Fibroblast of lung (primary cell): Measurements from ENCODE around the gene MEFV. TPM values are rescaled to one million over a fixed set of nuclear protein-coding genes. Genes with fewer than 3 reads are reported as not detected.

Source experiments
- DNase-seq, 2 donors: peaks; one replicate each; pipeline versions ENCODE4 v3.0.0 to v3.0.0-alpha.2; 2010; ENCODE audit warnings: low read depth in 2 of 2
- H2AFZ ChIP-seq: 2 replicates; pipeline ENCODE4 v1.5.1; 2012; ENCODE audit warnings: low read length, control low read depth, inconsistent platforms
- H3K27ac ChIP-seq: 2 replicates; pipeline ENCODE4 v1.5.1; 2011; ENCODE audit warnings: low read length, control low read depth; ENCODE audit not compliant: insufficient read depth
- H3K27me3 ChIP-seq: 2 replicates; pipeline ENCODE4 v1.5.1; 2011; ENCODE audit warnings: mild to moderate bottlenecking, low read length; ENCODE audit not compliant: control insufficient read depth, insufficient read depth
- H3K36me3 ChIP-seq: 2 replicates; pipeline ENCODE4 v1.5.1; 2011; ENCODE audit warnings: low read length; ENCODE audit not compliant: control insufficient read depth, insufficient read depth
- H3K4me1 ChIP-seq: 2 replicates; pipeline ENCODE4 v1.5.1; 2011; ENCODE audit warnings: low read length; ENCODE audit not compliant: control insufficient read depth, insufficient read depth; ENCODE audit errors: extremely low read depth
- H3K4me2 ChIP-seq: 2 replicates; pipeline ENCODE4 v1.5.1; 2011; ENCODE audit warnings: low read length, control low read depth; ENCODE audit not compliant: insufficient read depth; ENCODE audit errors: extremely low read depth
- H3K4me3 ChIP-seq, 4 experiments: fragments of 200-600 bp in 1 of 4; sonication (generic) in 1 of 4; replicated peaks in 1 of 4; 2 replicates each; pipeline ENCODE4 v1.5.1; 2011 to 2016; ENCODE audit warnings: low read length in 4 of 4, low read depth in 3 of 4, mild to moderate bottlenecking in 3 of 4, control low read depth in 2 of 4, inconsistent platforms in 1 of 4, mixed read lengths in 1 of 4; ENCODE audit not compliant: insufficient read depth in 1 of 4; ENCODE audit errors: control extremely low read depth in 1 of 4
- H3K79me2 ChIP-seq: 2 replicates; pipeline ENCODE4 v1.5.1; 2012; ENCODE audit warnings: mild to moderate bottlenecking, low read length, inconsistent platforms; ENCODE audit not compliant: control insufficient read depth, insufficient read depth
- H3K9ac ChIP-seq: 2 replicates; pipeline ENCODE4 v1.5.1; 2011; ENCODE audit warnings: mild to moderate bottlenecking, low read length, control low read depth; ENCODE audit not compliant: insufficient read depth
- H3K9me3 ChIP-seq: 2 replicates; pipeline ENCODE4 v1.5.1; 2012; ENCODE audit warnings: low read depth, low read length; ENCODE audit not compliant: control insufficient read depth, insufficient read depth
- H4K20me1 ChIP-seq: 2 replicates; pipeline ENCODE4 v1.5.1; 2011; ENCODE audit warnings: low read length; ENCODE audit not compliant: control insufficient read depth, insufficient read depth; ENCODE audit errors: extremely low read depth
- EZH2 ChIP-seq: IDR thresholded peaks from 2 replicates; pipeline ENCODE4 v1.5.1; 2012; ENCODE audit warnings: low read length, control low read depth, mild to moderate bottlenecking; ENCODE audit errors: missing control alignments
- polyA plus RNA-seq, 2 donors: library from polyadenylated mRNA; depleted of rRNA in 1 of 2; stranded (reverse) in 1 of 2; unstranded in 1 of 2; fragments of >200 nt; gene quantifications; 2 replicates each; pipeline ENCODE4 v1.2.1, GENCODE V29; 2011 to 2012; ENCODE audit warnings: missing spikeins in 1 of 2
- total RNA-seq: library from RNA; depleted of rRNA; stranded (reverse); fragments of >200 nt; gene quantifications from 2 replicates; pipeline ENCODE4 v1.2.1, GENCODE V29; 2014
- TF ChIP-seq, protein P1 (sequence below), 2 donors: IDR thresholded peaks in 1 of 2; conservative IDR thresholded peaks in 1 of 2; 1 replicate in 1 of 2; 2 replicates in 1 of 2; pipeline ENCODE4 v1.5.1; 2011 to 2012; ENCODE audit warnings: low read length in 2 of 2, control low read depth in 1 of 2, inconsistent platforms in 1 of 2, low read depth in 1 of 2, mild to moderate bottlenecking in 1 of 2

The MEFV gene
- total and polyA plus RNA-seq, 2 donors (not counting 1 experiment from before 2014, with no cell fraction given), result 0.17 TPM; not detected in 1

GRCh38 chr16:3192476-3193019 is 63.9 kb downstream of the MEFV start:
- DNase-seq, result no peak
- Histone ChIP-seq H3K79me2 (no peaks in the 10 kb centered on the region), H3K4me3 (no peak overlapping the region), H3K27me3 (peaks cover 4% of the 10 kb centered on the region), H3K9me3 (no peaks in the 10 kb centered on the region), H3K4me1 (peaks cover 2% of the 10 kb centered on the region), H2AFZ (no peak overlapping the region), H3K36me3 (no peaks in the 10 kb centered on the region), H3K4me2 (no peak overlapping the region), H3K9ac (no peak overlapping the region), H4K20me1 (no peaks in the 10 kb centered on the region), H3K27ac (no peak overlapping the region)
- TF ChIP-seq, protein P1, sequence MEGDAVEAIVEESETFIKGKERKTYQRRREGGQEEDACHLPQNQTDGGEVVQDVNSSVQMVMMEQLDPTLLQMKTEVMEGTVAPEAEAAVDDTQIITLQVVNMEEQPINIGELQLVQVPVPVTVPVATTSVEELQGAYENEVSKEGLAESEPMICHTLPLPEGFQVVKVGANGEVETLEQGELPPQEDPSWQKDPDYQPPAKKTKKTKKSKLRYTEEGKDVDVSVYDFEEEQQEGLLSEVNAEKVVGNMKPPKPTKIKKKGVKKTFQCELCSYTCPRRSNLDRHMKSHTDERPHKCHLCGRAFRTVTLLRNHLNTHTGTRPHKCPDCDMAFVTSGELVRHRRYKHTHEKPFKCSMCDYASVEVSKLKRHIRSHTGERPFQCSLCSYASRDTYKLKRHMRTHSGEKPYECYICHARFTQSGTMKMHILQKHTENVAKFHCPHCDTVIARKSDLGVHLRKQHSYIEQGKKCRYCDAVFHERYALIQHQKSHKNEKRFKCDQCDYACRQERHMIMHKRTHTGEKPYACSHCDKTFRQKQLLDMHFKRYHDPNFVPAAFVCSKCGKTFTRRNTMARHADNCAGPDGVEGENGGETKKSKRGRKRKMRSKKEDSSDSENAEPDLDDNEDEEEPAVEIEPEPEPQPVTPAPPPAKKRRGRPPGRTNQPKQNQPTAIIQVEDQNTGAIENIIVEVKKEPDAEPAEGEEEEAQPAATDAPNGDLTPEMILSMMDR (conservative IDR thresholded peaks at IDR 0.05 in 1 of 2, IDR thresholded peaks at IDR 0.05 in 1 of 2; ENCODE audit: low read depth in 1 of 2, low read length in 2 of 2), result no peak
- no peak for TF ChIP-seq EZH2

Other genes with a start within 250 kb of the MEFV start
- not detected in 2 replicates for gene CLDN9, start 243.7 kb downstream of the MEFV start, total RNA-seq
- gene CLDN9, start 243.7 kb downstream of the MEFV start, polyA plus RNA-seq, result not detected in 2 replicates
- gene CLDN6, start 238.4 kb downstream of the MEFV start, total RNA-seq, result 0.26 TPM in 1 of 2 replicates, not detected in the other
- gene CLDN6, start 238.4 kb downstream of the MEFV start, polyA plus RNA-seq, result 0.03 TPM in 1 of 2 replicates, not detected in the other
- 159 and 196 TPM in 2 replicates for gene TNFRSF12A, start 236.3 kb downstream of the MEFV start, total RNA-seq
- gene TNFRSF12A, start 236.3 kb downstream of the MEFV start, polyA plus RNA-seq, result 80.7 and 110 TPM in 2 replicates
- gene HCFC1R1, start 232.7 kb downstream of the MEFV start, total RNA-seq, result 36.0 and 75.5 TPM in 2 replicates
- gene HCFC1R1, start 232.7 kb downstream of the MEFV start, polyA plus RNA-seq, result 44.9 and 58.0 TPM in 2 replicates
- 25.4 and 26.6 TPM in 2 replicates for gene THOC6, start 232.6 kb downstream of the MEFV start, total RNA-seq
- 17.6 and 19.7 TPM in 2 replicates for gene THOC6, start 232.6 kb downstream of the MEFV start, polyA plus RNA-seq
- not detected in 2 replicates for gene BICDL2, start 219.7 kb downstream of the MEFV start, total RNA-seq
- gene BICDL2, start 219.7 kb downstream of the MEFV start, polyA plus RNA-seq, result 0.05 TPM in 1 of 2 replicates, not detected in the other
- not detected in 2 replicates for gene MMP25, start 210.1 kb downstream of the MEFV start, total RNA-seq
- gene MMP25, start 210.1 kb downstream of the MEFV start, polyA plus RNA-seq, result 0.02 and 0.03 TPM in 2 replicates
- 4.4 and 5.1 TPM in 2 replicates for gene IL32, start 191.0 kb downstream of the MEFV start, total RNA-seq
- gene IL32, start 191.0 kb downstream of the MEFV start, polyA plus RNA-seq, result 1.4 and 4.1 TPM in 2 replicates
- not detected in 2 replicates for gene ZSCAN10, start 157.3 kb downstream of the MEFV start, total RNA-seq
- 0.02 TPM in 1 of 2 replicates, not detected in the other for gene ZSCAN10, start 157.3 kb downstream of the MEFV start, polyA plus RNA-seq
- gene ZNF205, start 144.0 kb downstream of the MEFV start, total RNA-seq, result 16.0 and 16.4 TPM in 2 replicates
- gene ZNF205, start 144.0 kb downstream of the MEFV start, polyA plus RNA-seq, result 3.4 and 4.4 TPM in 2 replicates
- 5.9 and 8.8 TPM in 2 replicates for gene ZNF213, start 121.6 kb downstream of the MEFV start, total RNA-seq
- 0.43 and 0.52 TPM in 2 replicates for gene ZNF213, start 121.6 kb downstream of the MEFV start, polyA plus RNA-seq
- gene OR1F1, start 68.4 kb downstream of the MEFV start, total RNA-seq, result not detected in 2 replicates
- gene OR1F1, start 68.4 kb downstream of the MEFV start, polyA plus RNA-seq, result 0.07 and 0.23 TPM in 2 replicates
- gene ZNF200, start 21.5 kb downstream of the MEFV start, total RNA-seq, result 8.0 and 8.1 TPM in 2 replicates
- gene ZNF200, start 21.5 kb downstream of the MEFV start, polyA plus RNA-seq, result 5.1 and 5.9 TPM in 2 replicates
- 37.3 and 47.5 TPM in 2 replicates for gene ZNF263, start 26.9 kb upstream of the MEFV start, total RNA-seq
- 9.9 and 11.1 TPM in 2 replicates for gene ZNF263, start 26.9 kb upstream of the MEFV start, polyA plus RNA-seq
- gene TIGD7, start 48.8 kb upstream of the MEFV start, total RNA-seq, result 9.2 and 9.6 TPM in 2 replicates
- 2.2 and 2.9 TPM in 2 replicates for gene TIGD7, start 48.8 kb upstream of the MEFV start, polyA plus RNA-seq
- 19.3 and 24.3 TPM in 2 replicates for gene ZNF75A, start 48.9 kb upstream of the MEFV start, total RNA-seq
- gene ZNF75A, start 48.9 kb upstream of the MEFV start, polyA plus RNA-seq, result 13.4 and 14.4 TPM in 2 replicates
- gene OR2C1, start 99.3 kb upstream of the MEFV start, total RNA-seq, result under 0.01 and 0.17 TPM in 2 replicates
- gene OR2C1, start 99.3 kb upstream of the MEFV start, polyA plus RNA-seq, result 0.09 and 0.31 TPM in 2 replicates
- gene ZSCAN32, start 144.4 kb upstream of the MEFV start, total RNA-seq, result 10.0 and 13.7 TPM in 2 replicates
- 11.3 and 14.1 TPM in 2 replicates for gene ZSCAN32, start 144.4 kb upstream of the MEFV start, polyA plus RNA-seq
- 6.7 and 9.2 TPM in 2 replicates for gene ZNF174, start 144.6 kb upstream of the MEFV start, total RNA-seq
- 8.5 and 9.1 TPM in 2 replicates for gene ZNF174, start 144.6 kb upstream of the MEFV start, polyA plus RNA-seq
- gene ZNF597, start 186.9 kb upstream of the MEFV start, total RNA-seq, result 1.8 and 2.0 TPM in 2 replicates
- gene ZNF597, start 186.9 kb upstream of the MEFV start, polyA plus RNA-seq, result 1.4 and 1.6 TPM in 2 replicates
- 9.2 and 12.6 TPM in 2 replicates for gene NAA60, start 187.0 kb upstream of the MEFV start, total RNA-seq
- 20.9 and 33.6 TPM in 2 replicates for gene NAA60, start 187.0 kb upstream of the MEFV start, polyA plus RNA-seq
- gene C16orf90, start 238.9 kb upstream of the MEFV start, total RNA-seq, result not detected in 2 replicates
- not detected in 2 replicates for gene C16orf90, start 238.9 kb upstream of the MEFV start, polyA plus RNA-seq
- gene CLUAP1, start 244.4 kb upstream of the MEFV start, total RNA-seq, result 21.1 and 22.3 TPM in 2 replicates
- 22.7 and 28.0 TPM in 2 replicates for gene CLUAP1, start 244.4 kb upstream of the MEFV start, polyA plus RNA-seq